CD4-positive, alpha-beta T cell treated with Interferon gamma for 1 hour (primary cell): Measurements from ENCODE around the gene NEURL1B.
A peak's percentile ranks its signal among the peaks of the same experiment; 100 is the strongest.
"Not testable (repeated sequence)": the region's sequence is repeated elsewhere in the genome, so short reads cannot be mapped to it uniquely, and the experiment has no call there.

Source experiments
- DNase-seq: peaks from one replicate; pipeline ENCODE4 v3.0.0-alpha.2; 2020

NEURL1B gene, protein sequence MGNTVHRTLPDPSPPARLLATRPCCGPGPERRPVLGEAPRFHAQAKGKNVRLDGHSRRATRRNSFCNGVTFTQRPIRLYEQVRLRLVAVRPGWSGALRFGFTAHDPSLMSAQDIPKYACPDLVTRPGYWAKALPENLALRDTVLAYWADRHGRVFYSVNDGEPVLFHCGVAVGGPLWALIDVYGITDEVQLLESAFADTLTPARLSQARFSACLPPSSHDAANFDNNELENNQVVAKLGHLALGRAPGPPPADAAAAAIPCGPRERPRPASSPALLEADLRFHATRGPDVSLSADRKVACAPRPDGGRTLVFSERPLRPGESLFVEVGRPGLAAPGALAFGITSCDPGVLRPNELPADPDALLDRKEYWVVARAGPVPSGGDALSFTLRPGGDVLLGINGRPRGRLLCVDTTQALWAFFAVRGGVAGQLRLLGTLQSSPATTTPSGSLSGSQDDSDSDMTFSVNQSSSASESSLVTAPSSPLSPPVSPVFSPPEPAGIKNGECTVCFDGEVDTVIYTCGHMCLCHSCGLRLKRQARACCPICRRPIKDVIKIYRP

DNA sequence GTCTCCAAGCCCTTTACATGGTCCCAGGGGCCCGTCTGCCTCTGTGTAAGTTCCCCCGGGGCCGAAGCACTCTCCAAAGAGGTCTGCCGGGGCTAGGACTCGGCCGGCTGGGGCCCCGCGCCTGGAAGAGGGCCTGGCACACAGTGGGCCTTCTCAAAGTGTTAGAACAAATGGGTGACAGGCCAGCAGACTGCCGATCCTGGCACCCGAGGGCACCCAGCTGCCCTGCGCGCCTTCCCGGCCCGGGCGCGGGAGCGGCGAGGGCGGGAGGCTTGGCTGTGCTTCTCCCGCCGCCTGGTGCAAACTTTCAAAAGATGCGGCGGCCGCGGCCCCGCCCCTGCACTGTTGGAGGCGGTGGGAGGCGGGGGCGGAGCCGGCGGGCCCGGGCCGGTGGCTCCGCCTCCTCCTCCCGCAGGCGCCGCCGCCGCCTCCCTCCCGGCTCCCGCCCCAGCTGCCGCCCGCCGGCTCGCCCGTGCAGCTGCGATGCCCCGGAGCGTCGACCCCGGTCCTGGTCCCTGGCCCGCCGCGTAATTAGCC is at the start of gene NEURL1B:
TSS of gene NEURL1B (plus strand) at position 442 of the 537 bp plus-strand sequence. CDS start 144 bp downstream, outside the sequence.
- DNase-seq, result peak; percentile 27

DNA sequence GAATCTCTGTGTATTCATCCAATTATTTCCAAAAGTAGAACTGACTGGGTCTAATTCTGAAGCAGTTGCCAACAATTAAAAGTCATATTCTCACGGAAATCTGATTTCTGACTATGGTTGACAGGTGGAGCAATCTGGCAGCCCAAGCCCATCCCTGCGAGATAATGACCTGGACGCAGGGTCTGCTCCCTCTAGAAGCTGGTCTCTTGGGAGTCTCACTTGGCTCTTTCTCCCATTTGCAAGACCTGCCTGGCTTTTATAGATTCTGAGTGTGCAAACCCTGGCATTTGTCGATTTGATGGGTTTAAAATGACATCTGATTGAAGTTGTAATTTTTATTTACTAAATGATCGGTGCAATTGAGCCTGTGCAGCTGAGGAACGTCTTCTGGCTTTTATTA is 49.4 kb upstream of the NEURL1B start:
- DNase-seq, result no peak

DNA sequence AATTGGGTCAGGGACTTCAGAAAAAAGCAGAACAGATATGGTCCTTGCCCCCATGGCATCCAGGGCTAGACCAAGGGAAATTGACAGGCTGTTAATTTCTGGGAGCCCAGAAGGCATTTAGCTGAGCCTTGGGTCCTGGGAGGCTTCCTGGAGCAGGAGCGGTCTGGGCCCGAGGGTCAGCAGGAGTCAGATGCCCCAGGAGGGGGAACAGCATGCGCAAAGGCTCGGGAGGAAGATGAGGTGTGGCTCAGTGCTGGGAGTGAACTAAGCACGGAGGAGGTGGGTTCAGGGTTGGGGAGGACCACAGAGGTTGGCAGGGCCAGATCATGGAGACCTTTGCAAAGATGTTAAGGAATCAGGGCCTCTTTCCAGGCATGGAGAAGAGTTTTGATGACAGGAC is 48.2 kb upstream of the NEURL1B start:
- DNase-seq, result no peak

DNA sequence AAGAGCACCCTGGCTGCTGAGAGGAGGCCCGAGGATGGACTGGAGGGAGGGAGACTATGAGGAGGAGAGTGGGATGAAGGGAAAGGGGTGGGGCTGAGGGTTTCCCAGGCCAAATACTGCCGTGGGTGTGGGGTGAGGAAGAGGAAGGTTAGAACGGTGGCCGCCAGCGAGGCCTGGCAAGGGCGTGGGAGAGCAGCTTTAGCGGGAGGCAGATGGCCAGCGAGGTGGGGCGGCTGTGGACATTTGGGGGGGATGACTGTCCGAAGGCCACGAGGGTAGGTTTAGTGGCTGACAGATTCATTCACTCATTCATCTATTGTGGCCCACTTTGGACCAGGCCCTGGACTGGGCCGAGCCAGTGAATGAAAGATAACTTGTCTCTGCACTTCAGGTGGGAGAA is 47.8 kb upstream of the NEURL1B start:
- no peak for DNase-seq

DNA sequence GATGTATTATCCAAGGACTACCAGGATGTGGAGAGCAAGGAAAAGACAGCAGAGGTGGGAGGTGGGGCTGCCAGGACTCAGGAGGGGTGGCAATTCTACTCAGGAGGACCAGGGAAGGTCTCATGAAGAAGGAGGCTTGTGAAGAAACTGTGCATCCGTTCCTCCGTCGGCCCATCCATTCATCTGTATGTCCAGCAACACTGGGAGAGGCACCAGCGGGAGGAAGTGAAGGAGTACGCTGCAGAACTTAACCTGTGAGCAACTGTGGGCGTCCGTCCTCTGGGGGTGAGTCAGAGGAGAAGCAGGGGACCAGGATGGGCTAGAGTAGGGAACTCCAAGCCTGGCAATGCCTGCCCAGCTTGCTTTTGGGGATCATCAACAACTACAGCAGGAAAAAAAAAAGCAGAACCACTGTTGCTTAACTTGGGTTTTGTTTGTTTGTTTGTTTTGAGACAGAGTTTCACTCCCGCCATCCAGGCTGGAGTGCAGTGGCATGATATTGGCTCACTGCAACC is 47.3 kb upstream of the NEURL1B start:
- no peak for DNase-seq

DNA sequence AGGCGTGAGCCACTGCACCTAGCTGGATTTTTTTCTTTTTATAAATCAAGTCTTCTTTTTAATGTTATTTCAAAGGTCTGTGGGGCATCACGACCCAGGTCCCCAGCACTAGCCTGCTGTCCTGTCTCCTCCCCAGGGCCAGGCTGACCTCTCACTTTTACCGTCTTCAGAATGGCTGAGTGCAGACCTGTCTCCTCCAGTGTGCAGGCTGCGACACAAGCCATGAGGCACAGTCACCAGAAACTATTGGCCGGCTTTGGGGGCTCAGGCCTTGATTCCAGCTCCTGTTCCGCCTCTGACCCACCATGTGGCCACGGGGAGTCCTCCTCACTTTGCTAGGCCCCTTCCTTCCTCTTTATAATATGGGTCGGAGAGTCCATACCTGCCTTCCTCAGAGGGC is 46.6 kb upstream of the NEURL1B start:
- no peak for DNase-seq

DNA sequence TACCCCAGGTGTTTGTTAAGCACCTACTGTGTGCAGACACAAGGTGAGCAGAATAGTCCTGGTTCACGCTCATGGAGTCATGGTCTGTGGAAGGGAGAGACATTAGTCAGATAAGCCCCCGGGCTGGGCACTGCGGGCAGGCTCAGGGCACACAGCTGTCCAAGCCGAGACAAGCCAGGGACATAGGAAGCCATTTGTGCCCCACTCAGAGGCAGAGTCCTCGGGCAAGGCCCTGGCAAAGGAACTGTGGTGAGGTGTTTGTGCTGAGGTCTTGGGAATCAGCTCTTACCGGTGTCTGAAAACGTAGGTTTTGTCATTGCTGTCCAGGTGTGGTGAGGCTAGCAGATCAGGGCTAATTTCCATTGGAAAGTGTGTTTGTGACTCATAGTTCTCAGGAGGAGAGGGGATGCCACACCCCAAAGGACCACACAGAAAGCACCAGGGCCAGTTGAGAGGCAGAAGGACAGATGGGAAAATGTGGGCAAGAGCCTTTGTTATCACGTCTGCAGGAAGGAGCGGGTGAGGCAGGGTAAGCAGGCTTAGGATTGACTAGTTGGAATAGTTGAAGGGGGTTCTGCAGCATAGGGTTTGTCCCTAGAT is 46.1 kb upstream of the NEURL1B start:
- DNase-seq, result no peak

DNA sequence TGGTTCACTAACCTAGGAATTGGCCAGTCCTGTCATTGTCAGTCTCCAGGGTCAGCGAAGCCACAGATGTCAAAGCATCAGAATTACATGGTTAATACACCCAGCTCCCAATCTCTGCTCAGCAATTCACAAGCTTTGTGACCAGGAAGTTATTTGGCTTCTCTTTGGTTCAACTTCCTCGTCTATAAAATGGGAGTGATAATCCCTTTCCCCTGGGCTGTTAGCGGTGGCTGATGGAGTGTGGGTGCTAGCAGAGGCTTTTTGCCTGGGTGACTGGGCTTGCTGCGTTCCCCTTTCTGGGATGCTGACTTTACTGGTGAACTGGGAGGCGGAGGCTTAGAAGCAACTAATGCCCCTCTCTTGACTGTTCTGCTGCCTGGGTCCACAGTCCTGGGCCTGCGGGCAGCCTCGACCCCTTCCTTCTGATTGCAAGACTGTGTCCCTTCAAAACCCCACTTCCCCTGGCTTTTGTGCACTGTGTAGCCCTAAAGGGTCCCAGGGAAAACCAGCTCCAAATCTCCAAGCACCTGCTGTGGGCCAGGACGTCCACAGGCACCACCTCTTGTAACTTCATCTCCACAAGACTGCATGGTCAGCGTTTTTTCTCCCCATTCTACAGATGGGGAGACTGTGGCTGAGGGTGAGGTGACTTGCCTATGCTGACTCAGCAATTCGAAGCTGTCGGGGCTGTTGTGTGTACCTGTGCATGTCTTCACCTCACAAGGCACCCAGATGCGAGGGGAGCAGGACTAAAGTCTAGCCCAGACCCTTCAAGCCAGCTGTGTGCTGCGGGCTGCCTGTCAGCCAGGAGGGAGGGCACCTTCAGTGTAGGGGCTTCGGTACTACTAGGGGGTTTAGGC is 45.2 kb upstream of the NEURL1B start:
- DNase-seq, result no peak

DNA sequence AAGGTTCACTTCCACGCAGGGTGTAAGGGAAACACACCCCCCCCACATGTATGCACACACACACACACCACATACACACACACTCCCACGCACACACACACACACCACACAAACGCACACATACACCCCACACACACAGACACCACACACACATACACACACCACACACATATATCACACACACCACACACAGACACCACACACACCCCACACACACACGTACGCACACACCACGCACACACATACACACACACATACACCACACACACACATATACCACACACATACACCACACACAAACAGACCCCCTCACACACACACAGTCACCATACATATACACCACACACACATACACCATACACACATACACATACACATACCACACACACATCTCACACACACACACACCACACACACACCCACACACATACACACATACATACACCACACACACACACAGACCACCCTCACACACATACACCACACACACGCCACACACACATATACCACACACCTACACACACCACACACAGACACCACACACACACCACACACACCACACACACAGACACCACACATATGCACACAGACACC is 44.3 kb upstream of the NEURL1B start:
- no peak for DNase-seq

DNA sequence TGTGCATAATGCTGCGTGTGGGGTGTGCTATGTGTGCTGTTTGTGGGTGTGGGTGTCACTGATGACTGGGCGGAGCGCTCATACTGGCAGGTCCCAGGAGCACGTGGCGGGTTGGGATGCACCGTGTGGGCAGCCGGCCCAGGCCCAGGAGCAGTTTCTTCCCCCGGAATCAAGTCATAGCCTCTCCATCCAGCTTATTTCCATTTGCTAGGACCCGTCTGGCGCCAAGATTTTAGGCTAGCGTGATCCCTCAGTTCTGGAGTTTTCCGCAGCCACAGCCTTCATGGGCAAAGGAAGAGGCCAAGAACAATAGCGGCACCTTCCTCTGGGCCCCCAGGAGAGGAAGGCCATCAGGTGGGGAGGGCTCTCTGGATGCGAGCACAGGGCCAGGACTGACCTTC is 43.3 kb upstream of the NEURL1B start:
- no peak for DNase-seq

DNA sequence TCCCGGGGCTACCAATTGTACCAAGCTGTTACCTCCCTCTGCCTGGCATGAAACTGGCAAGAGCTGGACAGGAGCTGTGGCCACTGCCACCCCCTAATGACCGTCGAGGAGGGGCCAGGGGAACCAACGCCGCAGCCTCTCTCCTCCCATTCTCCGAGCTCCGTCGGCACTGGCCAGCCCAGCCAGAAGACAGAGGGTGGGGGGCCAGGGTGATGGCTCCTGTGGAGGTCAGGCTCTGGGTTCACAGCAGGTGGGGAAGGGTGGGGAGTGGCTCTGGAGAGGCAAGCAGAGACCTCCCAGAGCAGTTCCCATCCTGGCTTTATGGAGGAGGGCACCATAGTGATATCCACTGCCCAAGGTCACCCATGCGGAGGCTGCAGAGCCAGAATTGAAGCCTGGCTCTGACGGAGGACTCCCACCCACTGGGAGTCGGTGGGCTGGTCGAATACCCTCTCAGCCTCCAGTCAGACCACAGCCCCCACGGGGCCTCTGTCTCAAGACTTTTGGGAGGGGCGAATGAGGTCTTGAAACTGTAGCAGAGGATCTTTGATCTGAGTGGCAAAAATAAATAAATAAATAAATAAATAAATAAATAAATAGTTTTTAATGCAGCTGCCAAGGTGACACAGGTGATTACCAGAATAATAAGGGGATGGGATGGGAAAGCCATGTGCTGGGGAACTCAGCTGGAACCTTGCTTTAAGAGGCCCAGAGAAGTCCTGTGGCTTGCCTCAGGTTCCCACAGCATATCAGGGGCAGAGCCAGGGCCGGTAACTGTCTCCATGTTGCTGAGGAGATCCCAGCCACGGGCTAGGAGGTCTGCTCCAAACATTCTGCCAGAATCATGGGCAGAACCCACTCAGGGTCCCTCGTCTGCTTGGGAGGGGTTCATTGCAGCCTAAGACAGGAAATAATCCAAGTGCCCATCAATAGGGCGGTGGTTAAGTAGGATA is 42.5 kb upstream of the NEURL1B start:
- DNase-seq, result no peak

DNA sequence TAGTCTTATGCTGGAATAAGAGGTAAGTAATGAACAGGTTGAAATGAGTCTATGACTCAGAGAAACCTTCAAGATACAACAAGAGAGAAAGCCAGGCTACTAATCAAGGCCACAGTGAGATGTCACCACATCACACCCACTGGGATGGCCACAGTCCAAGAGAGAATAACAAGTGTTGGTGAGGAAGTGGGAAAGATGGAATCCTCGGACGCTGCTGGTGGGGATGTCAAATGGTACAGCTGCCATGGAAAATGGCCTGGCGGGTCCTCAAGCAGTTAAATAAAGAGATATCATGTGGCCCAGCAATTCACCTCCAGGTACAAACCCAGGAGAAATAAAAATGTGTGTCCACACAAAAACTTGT is 41.9 kb upstream of the NEURL1B start:
- no peak for DNase-seq

DNA sequence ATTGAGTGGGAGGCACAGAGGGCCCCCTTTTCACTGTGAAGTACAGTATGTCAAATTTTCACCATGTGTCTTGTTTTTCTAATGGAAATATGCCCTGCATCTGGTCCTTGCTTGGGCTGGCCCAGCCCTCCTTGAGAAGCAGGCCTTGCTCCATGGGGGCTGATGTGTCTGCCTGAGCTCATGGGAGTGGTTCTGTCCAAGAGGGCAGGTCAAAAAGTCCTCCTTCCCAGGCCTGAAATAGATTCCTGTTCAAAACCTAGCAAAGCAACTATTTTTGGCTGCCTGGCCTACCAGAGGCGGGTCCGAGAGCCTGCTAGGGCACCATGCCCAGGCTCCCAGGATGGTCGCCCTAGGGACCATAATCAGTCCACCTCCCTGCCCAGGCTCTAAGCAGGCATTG is 40.5 kb upstream of the NEURL1B start:
- DNase-seq, result no peak

DNA sequence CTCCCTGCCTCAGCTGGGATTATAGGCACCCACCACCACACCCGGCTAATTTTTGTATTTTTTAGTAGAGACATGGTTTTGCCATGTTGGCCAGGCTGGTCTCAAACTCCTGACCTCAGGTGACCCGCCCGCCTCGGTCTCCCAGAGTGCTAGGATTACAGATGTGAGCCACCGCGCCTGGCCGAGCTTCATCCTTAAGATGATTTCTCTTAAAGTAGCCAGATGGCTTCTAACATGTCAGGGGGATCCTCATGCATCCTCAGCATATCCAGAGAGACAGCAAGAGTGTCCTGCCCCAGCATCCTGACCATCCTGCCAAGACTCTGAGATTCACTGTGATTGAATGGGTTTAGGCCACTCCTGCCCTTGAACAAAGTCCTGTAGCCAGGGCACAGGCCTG is 39.5 kb upstream of the NEURL1B start:
- not testable (repeated sequence) for DNase-seq

DNA sequence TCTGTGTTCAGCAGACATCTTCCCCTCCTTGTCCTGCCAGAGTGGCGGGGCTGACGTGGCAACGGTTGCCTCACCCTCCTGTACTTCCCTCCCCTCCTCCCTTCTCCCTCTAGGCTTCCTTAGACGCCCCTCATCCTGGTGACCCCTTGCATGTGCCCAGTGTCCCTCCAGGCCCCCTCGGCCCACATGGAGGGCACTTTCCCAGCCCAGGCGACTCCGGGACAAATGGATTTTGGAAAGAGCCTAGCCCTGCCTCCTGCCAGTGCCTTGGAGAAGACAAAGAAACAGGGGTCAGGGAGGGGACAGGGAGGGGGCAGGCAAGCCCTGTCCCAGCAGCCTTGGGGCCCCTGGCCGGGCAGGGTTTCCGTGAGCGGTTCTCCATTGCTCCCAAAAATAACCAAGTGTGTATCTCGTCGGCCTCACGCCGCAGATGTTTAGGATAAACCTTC is 38.3 kb upstream of the NEURL1B start:
- no peak for DNase-seq

DNA sequence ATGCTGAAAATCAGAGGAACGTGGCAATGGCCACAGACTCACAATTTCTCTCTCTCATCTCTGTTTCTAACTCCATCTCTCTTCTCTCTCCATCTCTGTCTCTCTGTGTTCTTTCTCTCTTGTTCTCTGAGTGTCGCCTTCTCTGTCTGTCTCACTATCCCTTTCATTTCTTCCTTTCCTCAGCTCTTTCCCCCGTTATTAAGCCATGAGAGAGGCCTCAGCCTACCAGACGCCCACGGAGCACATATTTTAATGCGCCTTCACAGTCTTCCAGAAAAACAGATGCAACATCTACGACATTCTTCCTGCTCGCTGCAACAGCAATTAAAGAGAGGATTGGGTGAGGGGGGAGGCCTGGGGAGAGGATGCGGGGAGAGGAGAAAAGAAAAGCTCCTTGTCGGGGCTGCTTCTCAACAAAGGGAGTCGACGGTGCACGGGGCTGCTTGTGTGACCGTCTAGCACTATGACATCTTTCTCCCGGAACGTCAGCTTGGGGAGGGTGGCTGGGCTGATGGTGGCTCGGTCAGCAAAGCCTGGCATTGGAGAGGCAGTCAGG is 37.7 kb upstream of the NEURL1B start:
- DNase-seq, result no peak

DNA sequence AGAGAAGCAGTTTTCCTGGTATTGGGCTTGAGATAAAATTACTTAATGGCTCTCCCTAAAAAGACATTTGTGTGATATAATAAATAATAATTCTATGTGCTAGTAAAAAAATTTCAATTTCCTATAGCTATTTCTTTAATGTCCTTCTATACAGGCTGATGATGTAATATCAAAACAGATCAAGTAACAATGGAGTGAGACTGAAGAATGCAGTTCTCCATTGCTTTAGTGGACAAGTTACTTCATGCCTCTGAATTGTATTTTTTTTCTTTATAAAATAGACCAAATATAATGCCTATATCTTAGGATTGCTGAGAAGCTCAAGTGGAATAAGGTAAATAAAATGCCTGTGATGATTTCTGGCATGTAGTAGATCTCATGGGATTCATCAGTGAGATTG is 35.6 kb upstream of the NEURL1B start:
- no peak for DNase-seq

DNA sequence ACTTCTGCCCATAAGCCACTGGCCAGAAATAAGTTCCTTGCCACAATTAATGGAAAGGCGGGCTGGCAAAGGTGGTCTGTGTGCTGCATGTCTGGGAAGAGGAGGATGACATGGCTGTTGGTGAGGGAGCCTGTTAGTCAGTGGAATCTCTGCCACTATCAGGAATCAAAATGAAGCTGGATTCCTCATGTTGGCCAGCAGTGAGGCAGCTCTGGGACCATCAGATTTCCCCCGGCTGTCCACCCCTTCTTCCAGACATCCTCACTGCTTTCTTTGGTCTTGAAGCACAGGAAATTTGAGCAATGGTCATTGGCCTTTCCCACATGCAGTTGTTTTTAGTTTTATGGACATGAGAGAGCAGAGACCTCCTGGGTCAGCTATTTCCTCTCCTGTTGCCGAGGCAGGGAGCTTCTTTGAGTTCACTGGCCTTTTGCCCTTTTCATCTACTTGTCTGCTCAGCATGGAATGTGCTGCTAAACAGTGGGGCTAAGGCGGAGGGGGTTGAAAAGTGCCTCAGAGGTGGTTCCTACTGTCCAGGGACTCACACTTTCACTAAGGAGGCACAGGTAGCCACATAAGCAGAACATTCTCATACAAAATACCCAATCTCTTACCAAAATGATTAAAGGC is 34.8 kb upstream of the NEURL1B start:
- DNase-seq, result no peak

DNA sequence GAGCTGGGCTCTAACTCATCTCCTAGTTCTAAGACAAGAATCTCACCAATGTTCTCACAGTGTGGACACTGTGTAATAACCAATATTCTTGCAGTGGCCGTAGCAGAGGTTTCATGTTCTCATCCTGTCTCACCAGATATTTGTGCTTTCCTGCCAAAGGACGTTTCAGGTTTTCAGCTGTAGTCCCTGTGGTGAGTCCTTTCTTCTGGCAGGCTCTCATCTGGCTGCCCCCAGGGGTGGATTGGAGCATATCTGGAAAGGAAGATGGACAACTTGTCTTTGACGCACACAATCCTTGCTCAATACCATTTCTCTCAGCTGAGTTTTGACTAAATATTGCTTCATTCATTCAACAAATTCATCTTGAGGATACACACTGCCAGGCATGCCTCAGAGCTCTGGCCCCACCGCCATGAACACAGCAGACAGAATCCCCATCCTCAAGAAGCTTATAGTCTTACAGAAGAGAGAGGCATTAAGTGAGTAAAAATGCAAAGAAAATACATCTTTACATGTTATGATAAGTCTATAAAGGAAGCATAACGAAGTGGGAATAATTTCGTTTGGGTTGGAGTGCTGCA is 33.8 kb upstream of the NEURL1B start:
- no peak for DNase-seq

DNA sequence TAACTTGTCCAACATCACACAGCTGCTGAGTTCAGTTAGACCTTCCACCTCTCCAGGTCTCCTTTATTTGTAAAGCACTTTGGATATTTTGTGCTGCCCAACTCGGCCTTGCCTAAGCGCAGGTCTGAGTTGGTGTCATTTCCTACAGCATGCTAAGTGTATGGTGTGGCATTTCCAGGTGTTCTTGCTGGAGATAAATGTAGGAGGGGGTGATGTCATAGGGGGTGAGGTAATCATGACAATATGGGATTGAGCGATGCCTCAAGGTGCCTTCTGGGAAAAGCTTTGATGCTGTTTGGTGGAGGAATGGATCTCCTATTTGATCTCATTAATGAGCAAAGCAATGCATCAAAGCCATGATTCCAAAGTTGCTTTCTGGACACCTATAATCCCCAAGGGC is 32.3 kb upstream of the NEURL1B start:
- no peak for DNase-seq
